Activated B cell treated with CpG ODN at 0.5 μM for 24 hours (primary cell): ENCODE measurements around the gene CCDC86. TPM values are rescaled to one million over a fixed set of nuclear protein-coding genes. Genes with fewer than 3 reads are reported as not detected.

Experiments
- ATAC-seq: fragments of 200-7000 bp; cut with Tn5 transposase; one replicate; pipeline ENCODE4 v1.10.0; 2021; ENCODE audit warnings: low read depth, mild to moderate bottlenecking, moderate library complexity
- CTCF ChIA-PET: fragments of 350-600 bp; sonication (Branson Sonifier 250); formaldehyde crosslinking; loops from one replicate; lab custom pipeline; 2021; ENCODE audit warnings: antibody characterized with exemption; lab: Charles Lee
- POLR2A ChIA-PET: fragments of 350-600 bp; sonication (Branson Sonifier 250); formaldehyde crosslinking; loops from one replicate; lab custom pipeline; 2021; ENCODE audit warnings: antibody characterized with exemption; lab: Charles Lee
- DNase-seq: peaks from one replicate; pipeline ENCODE4 v3.0.0; 2022
- H3K27ac Mint-ChIP-seq: one replicate; pipeline ENCODE4 v1.8.0; 2020; ENCODE audit warnings: mixed read lengths
- H3K27me3 Mint-ChIP-seq: one replicate; pipeline ENCODE4 v1.8.0; 2021; ENCODE audit warnings: mixed read lengths
- H3K36me3 Mint-ChIP-seq: one replicate; pipeline ENCODE4 v1.8.0; 2021; ENCODE audit warnings: low read depth, mixed read lengths
- H3K4me1 Mint-ChIP-seq: one replicate; pipeline ENCODE4 v1.8.0; 2021; ENCODE audit warnings: mixed read lengths
- H3K4me3 Mint-ChIP-seq: one replicate; pipeline ENCODE4 v1.8.0; 2020; ENCODE audit warnings: mild to moderate bottlenecking, mixed read lengths
- H3K9me3 Mint-ChIP-seq: one replicate; pipeline ENCODE4 v1.8.0; 2020; ENCODE audit warnings: mixed read lengths
- CTCF ChIP-seq: fragments of 200-600 bp; IDR thresholded peaks from one replicate; pipeline ENCODE4 v1.8.0; 2022; ENCODE audit warnings: antibody characterized with exemption, mild to moderate bottlenecking
- intact Hi-C: fragments of 100-400 bp; cut with micrococcal nuclease; formaldehyde crosslinking; loops from one replicate; pipeline ENCODE4 v1.15.1; 2024
- total RNA-seq: library from RNA; stranded (reverse); gene quantifications from 2 replicates; pipeline ENCODE4 v1.2.3, GENCODE V29; 2022

Gene CCDC86
- total RNA-seq, 1 donor from 2014 or later, result 30.3 TPM

DNA sequence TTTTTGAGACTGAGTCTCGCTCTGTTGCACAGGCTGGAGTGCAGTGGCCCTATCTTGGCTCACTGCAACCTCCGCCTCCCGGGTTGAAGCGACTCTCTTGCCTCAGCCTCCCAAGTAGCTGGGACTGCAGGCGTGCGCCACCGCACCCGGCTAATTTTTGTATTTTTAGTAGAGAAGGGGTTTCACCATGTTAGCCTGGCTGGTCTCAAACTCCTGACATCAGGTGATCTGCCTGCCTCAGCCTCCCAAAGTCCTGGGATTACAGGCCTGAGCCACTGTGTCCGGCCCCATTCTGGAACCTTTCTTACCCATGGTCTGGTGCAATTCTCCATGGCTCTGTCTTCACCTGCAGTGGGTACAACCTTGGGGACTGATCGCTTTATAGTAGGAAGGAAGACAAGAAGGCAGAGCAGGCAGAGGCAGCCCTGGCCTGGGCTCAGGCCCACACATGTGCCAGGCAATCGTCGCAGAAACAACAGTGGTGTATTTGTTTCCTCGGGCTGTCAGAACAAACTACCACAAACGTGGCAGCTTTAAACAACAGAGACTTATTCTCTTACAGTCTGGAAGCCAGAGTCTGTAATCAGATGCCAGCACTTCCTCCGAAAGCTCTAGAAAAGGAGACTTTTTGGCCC lies 17.8 kb downstream of the CCDC86 start:
- Mint-ChIP-seq H3K4me3 (no peak overlapping the region), H3K27ac (no peak overlapping the region), H3K36me3 (no peaks in the 10 kb centered on the region), H3K27me3 (no peaks in the 10 kb centered on the region), H3K9me3 (no peaks in the 10 kb centered on the region), H3K4me1 (peaks cover 12% of the 10 kb centered on the region)
- ChIA-PET POLR2A (no interaction called here), CTCF (no interaction called here)
- no peak for TF ChIP-seq CTCF
- ATAC-seq (no peak), DNase-seq (no peak)
- intact Hi-C loops, result no loop called here

DNA sequence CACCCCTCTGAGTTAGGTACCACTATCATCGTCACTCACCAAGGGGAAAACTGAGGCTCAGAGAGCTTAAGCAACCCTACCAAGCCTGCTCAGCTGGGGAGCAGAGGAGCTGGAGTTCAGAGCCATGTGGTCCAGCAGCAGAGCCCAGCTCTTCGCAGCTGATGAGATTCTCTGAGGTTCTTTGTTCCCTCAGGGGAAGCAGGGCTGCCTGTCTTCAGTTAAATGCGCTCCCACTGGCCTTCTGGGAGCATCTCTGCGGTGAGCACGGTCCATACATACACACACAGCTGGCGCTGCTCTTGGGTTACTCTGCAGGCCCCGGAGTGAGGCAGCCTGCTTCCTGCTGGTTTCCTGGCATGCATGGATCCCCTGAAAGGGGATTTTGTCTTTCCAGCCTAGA lies 19.0 kb downstream of the CCDC86 start:
- no peak for TF ChIP-seq CTCF
- no peaks in the 10 kb centered on the region for H3K27me3 Mint-ChIP-seq
- no peaks in the 10 kb centered on the region for H3K36me3 Mint-ChIP-seq
- H3K4me3 Mint-ChIP-seq, result no peak overlapping the region
- no peak overlapping the region for H3K27ac Mint-ChIP-seq
- DNase-seq, result no peak
- ChIA-PET CTCF (no interaction called here), POLR2A (no interaction called here)
- no peak for ATAC-seq
- intact Hi-C loops, result no loop called here
- no peaks in the 10 kb centered on the region for H3K9me3 Mint-ChIP-seq
- H3K4me1 Mint-ChIP-seq, result peaks cover 12% of the 10 kb centered on the region

- Mint-ChIP-seq H3K36me3 (no peaks in the 10 kb centered on the region), H3K9me3 (no peaks in the 10 kb centered on the region), H3K27me3 (no peaks in the 10 kb centered on the region), H3K27ac (no peak overlapping the region), H3K4me3 (no peak overlapping the region), H3K4me1 (peaks cover 12% of the 10 kb centered on the region)
- ATAC-seq, result no peak
- no peak for TF ChIP-seq CTCF
- POLR2A ChIA-PET, result no interaction called here
- intact Hi-C loops, result no loop called here
- DNase-seq, result no peak
- CTCF ChIA-PET, result no interaction called here
These were observed 20.3 kb downstream of the CCDC86 start for GRCh38 chr11:60862171-60862570.

GRCh38 chr11:60863550-60864521 lies 21.9 kb downstream of the CCDC86 start:
- DNase-seq, result no peak
- ChIA-PET POLR2A (interaction anchor here (0.6 kb wide), 1 partner anchor 48 kb away, joined by 4 read pairs; no protein-coding TSS in a partner anchor), CTCF (no interaction called here)
- intact Hi-C loops, result no loop called here
- no peak for ATAC-seq
- no peaks in the 10 kb centered on the region for H3K36me3 Mint-ChIP-seq
- H3K4me3 Mint-ChIP-seq, result no peak overlapping the region
- H3K27ac Mint-ChIP-seq, result no peak overlapping the region
- peaks cover 5% of the 10 kb centered on the region for H3K4me1 Mint-ChIP-seq
- H3K9me3 Mint-ChIP-seq, result no peaks in the 10 kb centered on the region
- no peak for TF ChIP-seq CTCF
- H3K27me3 Mint-ChIP-seq, result no peaks in the 10 kb centered on the region
